Stimulated activated CD4-positive, alpha-beta T cell treated with anti-CD3 and anti-CD28 coated beads, Interleukin-1b, Interleukin-23, amount 100 ng/mL, for 1 hour (primary cell): ENCODE measurements around the gene SGK1.
"Not testable (repeated sequence)": the region's sequence is repeated elsewhere in the genome, so short reads cannot be mapped to it uniquely, and the experiment has no call there.

ENCODE experiments used
- DNase-seq, 2 donors: peaks; one replicate each; pipeline ENCODE4 v3.0.0-alpha.2; 2020; ENCODE audit warnings: low read depth in 2 of 2

The SGK1 gene

GRCh38 chr6:134253681-134254080 is 64.2 kb downstream of the SGK1 start:
- DNase-seq = no peak

GRCh38 chr6:134251320-134251719 is 66.6 kb downstream of the SGK1 start:
- no peak for DNase-seq

- DNase-seq = no peak
Measured at GRCh38 chr6:134250776-134251175, 67.1 kb downstream of the SGK1 start.

- DNase-seq = no peak
Measured at GRCh38 chr6:134249759-134250602, 67.9 kb downstream of the SGK1 start.

GRCh38 chr6:134249239-134249758 is 68.6 kb downstream of the SGK1 start:
- no peak for DNase-seq

- DNase-seq = no peak
Measured at GRCh38 chr6:134247844-134248580, 69.9 kb downstream of the SGK1 start.

- peak; percentile 25 to 34 for DNase-seq
Measured at GRCh38 chr6:134247231-134247833, 70.6 kb downstream of the SGK1 start.

- DNase-seq = no peak
Measured at GRCh38 chr6:134245706-134246105, 72.2 kb downstream of the SGK1 start.

- DNase-seq = no peak
Measured at GRCh38 chr6:134245041-134245440, 72.9 kb downstream of the SGK1 start.

- DNase-seq = peak; percentile 38 to 45
Measured at GRCh38 chr6:134240665-134241431, 77.1 kb downstream of the SGK1 start.

- DNase-seq = no peak
Measured at GRCh38 chr6:134238960-134239795, 78.7 kb downstream of the SGK1 start.

- no peak for DNase-seq
Measured at GRCh38 chr6:134238006-134238405, 79.9 kb downstream of the SGK1 start.

- no peak for DNase-seq
Measured at GRCh38 chr6:134235937-134236751, 81.8 kb downstream of the SGK1 start.

- not testable (repeated sequence) for DNase-seq
Measured at GRCh38 chr6:134235334-134235733, 82.6 kb downstream of the SGK1 start.

GRCh38 chr6:134233180-134233955 is 84.5 kb downstream of the SGK1 start:
- DNase-seq = no peak

GRCh38 chr6:134230940-134231339 is 87.0 kb downstream of the SGK1 start:
- no peak for DNase-seq

GRCh38 chr6:134230087-134230700 is 87.7 kb downstream of the SGK1 start:
- no peak for DNase-seq

- no peak for DNase-seq
Measured at GRCh38 chr6:134229520-134229919, 88.4 kb downstream of the SGK1 start.
